NOMO-1 (cell line): ENCODE data around the gene PRMT3.
"Not testable (repeated sequence)": the region's sequence is repeated elsewhere in the genome, so short reads cannot be mapped to it uniquely, and the experiment has no call there.

ENCODE experiments used
- DNase-seq, 2 experiments: peaks; one replicate each; lab custom pipeline; 2025; ENCODE audit not compliant: unreplicated experiment in 2 of 2; lab: John Stamatoyannopoulos, UW

The PRMT3 gene

DNA sequence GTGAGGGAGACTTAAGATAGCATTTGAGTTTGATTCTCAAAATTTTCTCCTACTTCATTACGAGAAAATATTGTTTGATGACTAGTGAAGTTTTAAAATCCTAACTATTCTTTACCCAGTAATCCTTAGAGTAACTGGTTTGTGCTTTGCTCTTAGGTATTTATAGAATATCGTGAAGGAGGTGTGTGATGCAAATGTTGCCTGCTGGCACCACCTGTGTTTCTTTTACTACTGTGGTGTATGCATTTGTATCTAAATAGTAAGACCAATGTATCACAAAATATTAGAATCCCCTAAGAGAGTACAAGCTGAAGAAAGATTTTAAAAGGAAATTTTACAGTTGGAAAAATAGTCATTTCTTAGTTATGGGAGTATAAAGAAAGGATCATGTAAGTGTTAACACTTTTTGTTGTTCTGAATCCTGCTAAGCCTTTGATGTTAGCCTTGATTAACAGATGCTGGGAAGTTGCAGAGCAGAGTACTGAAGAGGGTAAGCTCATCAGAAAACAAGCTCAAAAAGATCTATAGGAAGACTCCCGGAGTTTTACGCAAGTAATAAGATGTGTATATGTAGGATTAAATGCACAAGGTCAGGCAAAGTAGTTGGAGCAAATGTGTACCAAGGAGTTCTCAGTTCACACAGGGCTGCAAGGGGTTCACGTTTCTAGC is 109.7 kb downstream of the PRMT3 start:
- no peak for DNase-seq

DNA sequence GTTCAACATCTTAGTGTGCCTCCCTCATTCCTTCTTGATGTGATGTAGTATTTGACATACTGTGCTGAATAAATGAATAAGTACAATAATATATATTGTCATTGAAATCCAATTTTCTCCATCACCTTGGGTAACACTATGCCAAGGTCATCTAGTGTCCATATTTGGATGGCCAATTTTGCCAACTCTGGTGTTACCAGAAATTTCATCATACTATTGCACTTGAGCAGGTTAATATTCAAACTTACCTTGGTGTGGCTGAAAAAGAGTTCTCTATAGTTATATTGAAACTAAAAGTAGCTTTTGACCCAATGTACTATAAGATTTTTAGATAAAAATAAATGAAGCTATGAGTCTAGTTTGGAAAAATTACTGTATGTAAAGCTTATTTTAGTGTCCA is 113.7 kb downstream of the PRMT3 start:
- no peak for DNase-seq

DNA sequence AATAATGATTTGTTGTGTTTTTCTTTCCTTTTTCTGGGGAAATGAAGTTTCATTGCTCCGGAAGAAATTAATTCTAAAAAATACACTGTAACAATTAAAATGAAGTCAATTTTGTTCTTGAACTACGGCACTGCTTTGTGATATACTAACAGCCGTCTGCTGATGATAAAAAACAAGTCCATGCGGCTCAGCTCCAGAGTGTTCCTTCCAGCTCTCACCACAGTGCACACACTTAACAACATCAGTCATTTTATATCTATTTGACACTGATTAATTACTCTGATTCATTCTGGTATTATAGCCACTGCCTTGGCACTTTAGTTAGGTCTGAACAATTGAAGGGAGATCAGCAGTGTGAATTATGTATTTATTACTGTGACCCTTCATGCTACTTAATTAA is 114.5 kb downstream of the PRMT3 start:
- DNase-seq = no peak

DNA sequence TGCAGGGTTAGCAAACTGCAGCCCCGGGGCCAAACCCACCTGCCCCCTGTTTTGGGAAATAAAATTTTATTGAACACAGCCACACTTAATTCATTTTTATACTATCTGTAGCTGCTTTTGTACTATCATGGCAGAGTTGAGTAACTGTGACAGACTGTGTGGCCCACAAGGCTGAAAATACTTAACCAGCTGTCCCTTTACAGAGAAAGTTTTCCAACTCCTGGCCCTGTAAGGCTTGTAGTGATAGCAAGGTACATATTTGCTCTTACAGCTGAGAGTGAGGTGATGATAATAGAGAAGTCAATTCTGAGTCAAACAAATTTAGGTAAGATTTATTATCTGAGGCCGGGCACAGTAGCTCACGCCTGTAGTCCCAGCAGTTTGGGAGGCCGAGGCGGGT is 124.5 kb downstream of the PRMT3 start:
- no peak for DNase-seq

DNA sequence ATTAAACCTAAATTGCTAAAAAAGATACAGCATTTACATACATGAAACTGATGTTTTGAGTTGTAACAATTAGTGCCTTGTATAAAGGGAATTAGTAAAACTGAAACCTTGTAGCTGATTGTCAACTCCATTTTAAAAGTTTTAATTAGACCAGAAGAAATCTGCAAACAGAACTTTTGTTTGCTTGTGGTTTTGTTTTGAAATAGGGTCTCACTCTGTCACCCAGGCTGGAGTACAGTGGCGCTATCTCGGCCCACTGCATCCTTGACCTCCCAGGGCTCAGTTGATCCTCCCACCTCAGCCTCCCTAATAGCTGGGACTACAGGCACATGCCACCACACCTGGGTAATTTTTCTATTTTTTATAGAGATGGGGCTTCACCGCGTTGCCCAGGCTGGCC is 125.4 kb downstream of the PRMT3 start:
- no peak for DNase-seq

DNA sequence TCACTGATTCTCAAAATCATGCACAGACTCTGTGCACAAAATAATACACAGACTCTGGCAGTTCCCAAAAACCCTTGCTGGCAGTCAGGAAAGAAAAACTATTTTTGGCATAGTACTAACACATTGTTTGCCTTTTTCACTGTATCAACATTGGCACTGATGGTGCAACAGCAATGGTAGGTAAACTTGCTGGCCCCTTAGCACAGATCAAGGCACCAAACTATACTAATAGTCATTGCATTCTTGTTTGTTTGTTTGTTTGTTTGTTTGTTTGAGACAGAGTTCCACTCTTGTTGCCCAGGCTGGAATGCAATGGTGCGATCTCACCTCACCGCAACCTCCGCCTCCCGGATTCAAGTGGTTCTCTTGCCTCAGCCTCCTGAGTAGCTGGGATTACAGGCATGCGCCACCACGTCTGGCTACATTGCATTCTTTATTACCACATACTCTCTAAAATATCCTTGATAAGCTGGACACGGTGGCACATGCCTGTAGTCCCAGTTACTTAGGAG is 130.9 kb downstream of the PRMT3 start:
- DNase-seq = no peak

DNA sequence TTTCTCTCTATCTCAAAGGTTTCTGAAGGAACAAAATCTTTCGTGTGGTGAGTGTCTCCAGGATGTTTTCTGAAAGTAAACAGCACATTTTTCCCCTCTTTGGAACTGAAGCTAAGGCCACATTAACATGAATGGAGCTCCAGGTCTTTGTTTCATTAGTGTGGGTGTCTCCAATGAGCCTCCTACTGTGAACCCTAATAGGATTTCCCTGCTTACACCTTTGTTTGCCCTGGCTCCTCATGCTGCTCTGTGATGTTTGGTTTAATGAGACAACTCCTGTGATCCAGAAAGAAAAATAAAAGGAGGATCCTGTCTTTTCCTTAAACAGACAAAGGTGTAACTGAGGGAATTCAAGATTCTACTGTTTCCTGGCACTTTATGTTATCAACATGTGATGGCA is 135.0 kb downstream of the PRMT3 start:
- no peak for DNase-seq

DNA sequence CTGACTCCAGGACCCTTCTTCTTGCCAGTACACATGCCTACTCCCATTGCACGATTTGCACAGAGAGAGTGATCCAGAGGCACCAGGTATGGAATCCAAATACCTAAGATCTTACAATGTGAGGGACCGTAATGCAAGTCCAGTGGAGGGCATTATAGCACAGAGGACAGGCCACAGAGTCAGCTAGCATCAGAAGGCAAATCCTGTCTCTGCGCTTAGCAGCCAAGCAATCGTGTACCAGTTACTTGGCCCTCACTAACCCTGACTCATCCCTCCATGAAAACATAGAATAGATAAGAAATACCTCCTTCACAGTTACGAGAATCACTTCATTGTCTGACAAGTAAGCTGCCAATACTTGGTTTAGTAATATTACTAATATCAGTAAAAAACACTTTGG is 142.2 kb downstream of the PRMT3 start:
- no peak for DNase-seq

DNA sequence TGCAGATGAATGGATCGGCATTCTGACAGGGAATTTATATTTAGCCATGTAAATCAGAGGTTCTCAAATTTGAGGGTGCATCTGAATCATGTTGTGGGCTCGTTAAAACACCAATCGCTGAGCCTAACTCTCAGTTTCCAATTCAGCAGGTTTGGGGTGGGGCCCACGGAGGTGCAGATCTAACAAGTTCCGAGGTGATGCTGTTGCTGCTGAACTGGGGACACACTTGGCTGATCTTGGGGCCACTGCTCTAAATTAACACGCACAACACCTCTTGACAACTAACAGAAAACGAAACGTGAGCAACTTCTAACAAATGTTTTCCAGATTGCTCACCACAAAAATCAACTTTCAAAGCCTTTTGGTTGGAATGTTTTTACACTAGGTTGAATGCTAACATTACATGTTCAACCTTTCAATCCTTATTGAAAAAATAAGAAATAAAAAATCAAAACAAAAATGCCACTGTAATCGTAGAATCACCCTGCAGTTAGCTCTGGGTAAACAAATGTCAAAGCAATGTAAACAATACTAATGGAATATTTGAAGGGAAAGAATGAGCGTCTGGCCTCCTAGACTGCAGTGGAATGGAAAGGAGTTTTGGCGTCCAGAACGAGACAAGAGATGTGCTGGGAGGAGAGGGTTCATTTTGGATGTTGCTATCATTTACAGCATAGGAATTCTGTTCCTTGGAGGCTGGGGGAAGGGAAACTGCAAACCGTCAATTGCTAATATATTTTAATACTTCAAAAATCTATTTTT is 143.6 kb downstream of the PRMT3 start:
- no peak for DNase-seq

DNA sequence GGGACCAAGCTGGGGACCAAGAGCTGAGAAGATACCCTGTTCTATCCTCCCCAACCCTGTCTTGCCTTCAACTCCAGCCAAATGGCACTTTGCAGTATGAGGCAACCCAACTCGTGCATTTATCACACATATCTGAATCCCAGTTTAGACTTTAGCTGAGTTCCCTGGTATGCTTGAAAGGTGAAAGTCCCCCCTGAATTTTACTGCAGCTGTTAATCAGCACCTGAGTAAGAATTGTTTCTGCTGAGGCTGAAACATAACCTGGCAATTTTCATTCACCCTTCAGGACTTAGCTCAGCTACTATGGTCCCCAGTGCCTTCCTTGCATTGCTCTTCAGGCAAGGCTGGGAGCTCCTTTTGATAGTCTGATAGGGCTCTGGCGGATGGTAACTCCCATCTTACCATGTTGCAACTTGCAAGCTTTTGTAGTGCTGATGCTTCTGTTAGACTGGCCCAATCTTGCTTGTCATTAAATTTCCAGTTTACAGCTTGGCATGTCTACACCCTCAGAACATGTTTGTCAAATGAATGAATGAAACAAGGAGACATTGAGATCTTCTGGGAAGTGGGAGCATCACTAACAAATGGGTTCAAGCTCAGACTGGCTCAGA is 147.9 kb downstream of the PRMT3 start:
- no peak for DNase-seq

DNA sequence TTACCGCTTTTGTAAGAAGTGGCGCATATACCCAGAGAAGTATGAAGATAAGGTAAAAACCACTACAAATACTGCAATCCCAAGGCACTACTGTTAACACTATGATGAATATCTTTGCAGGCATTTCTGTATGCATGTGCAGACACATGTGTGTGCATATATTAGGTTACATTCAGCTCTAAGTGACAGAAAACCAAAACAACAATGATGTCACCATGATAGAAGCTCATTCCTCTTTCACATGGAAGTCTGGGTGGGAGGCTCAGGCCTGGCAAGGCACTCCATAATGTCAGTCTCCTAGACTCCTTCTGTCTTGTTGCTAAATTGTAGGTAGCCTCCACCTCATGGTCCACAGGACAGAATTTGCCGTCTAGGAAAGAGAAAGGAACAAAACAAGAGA is 148.8 kb downstream of the PRMT3 start:
- DNase-seq = no peak

DNA sequence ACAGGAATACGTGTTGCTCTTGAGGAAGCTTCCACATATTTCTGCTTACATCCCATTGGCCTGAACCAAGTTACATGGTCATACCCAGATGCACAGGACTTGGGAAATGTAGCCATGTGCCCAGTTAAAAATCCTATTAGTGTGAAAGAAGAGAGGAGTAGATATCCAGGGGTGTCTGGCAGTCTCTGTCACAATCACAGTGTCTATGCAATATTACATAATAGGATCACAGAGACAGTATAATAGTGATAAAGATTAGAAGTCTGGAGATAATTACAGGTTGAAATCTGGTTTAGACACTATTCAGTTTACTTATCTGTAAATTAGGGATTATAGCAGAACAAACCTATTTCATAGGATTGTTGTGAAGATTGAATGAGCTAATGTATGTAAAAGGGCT is 149.3 kb downstream of the PRMT3 start:
- no peak for DNase-seq

DNA sequence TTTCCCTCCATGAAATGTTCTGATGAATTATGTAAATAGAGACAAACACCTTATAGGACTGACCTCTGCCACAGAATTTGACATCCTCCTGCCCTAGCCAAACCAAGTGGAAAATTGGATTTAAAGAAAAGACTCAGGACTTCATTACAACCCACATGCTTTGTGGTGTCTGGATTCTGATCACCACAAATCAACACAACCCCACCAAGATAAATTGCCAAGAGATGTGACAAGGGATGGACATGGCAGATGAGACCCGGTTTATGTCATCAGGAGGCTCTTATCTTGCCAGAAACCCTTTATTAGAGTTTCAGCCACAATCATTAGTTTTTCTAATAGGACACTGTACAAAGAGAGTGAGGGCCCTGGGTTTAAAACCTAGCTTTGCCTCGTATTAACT is 154.0 kb downstream of the PRMT3 start:
- DNase-seq = no peak

DNA sequence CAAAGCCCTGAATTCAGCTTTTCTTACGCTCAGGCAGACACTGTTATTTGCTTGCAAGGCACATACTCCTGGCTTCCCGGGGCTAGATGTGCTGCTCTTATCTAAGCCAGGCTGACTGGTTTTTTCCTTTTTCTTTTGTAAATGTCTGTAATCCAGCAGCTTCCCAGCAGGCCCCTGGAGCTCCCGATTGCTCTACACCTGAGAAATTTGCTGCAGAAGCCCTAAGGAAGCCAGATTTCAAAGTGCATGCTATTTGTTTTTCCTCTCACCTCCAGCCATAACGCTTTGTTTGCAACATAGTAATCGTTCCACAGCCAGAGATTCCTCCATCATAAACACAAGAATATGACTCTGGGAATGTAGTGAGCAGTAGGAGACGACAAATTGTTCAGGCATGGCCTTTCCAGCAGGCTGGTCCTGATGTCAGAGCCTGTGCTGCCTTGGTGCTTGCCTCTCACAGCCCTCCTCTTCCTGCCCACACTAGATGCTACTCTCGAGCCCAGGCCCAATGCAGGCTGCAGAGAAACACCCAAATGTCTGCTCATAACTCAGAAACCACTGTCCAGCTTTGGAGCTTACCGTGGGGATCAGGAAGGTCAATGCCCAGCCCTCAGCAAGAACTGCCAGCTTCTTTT is 157.2 kb downstream of the PRMT3 start:
- no peak for DNase-seq

DNA sequence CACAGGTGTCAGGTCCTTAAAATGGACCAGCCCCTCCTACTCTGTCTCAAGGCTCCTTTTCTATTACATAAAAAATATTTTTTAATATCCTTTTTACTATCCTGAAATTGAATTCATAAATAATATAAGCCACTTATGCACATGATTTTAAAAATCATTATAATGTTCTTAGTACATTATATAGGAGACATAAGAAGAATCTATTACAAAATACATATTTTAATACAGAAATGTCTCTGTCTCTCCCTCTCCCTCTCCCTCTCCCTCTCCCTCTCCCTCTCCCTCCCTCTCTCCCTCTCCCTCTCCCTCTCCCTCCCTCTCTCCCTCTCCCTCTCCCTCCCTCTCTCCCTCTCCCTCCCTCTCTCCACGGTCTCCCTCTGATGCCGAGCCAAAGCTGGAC is 159.9 kb downstream of the PRMT3 start:
- no peak for DNase-seq

DNA sequence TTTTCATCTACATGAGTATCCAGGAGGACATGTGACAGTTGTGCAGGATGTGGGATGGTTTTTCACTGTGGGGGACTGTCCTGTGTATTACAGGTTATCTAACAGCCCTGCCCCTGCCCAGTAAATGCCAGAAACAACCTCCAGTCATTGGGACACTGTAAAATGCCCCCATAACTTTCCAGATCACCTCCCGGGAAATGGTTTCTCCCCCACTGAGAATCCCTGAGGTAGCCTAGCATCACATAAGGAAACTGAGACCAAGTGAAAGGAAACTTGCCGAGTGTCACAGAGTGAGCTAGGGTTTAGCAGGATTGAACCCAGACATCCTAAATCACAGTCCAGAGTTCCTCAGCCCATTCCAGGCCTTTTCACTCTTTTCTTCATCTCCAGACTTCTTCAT is 163.6 kb downstream of the PRMT3 start:
- DNase-seq = no peak

DNA sequence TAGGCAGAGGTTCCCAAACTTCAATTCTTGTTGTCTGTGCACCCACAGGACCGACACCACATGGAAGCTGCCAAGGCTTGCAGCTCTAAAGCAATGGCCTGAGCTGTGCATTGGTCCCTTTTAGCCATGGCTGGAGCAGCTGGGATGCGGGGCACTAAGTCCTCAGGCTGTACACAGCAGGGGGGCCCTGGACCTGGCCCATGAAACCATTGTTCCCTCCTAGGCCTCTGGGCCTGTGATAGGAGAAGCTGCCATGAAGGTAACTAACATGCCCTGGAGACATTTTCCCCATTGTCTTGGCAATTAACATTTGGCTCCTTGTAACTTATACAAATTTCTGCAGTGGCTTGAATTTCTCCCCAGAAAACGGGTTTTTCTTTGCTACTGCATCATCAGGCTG is 168.3 kb downstream of the PRMT3 start:
- DNase-seq = no peak

DNA sequence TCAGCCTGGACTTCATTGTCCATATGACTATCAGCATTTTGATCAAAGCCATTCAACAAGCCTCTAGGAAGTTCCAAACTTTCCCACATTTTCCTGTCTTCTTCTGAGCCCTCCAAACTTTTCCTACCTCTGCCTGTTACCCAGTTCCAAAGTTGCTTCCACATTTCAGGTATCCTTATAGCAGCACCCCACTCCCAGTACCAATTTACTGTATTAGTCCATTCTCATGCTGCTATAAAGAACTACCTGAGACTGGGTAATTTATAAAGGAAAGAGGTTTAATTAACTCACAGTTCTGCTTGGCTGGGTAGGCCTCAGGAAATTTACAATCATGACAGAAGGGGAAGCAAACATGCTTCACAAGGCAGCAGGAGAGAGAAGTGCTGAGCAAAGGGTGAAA is 168.9 kb downstream of the PRMT3 start:
- DNase-seq = not testable (repeated sequence)

DNA sequence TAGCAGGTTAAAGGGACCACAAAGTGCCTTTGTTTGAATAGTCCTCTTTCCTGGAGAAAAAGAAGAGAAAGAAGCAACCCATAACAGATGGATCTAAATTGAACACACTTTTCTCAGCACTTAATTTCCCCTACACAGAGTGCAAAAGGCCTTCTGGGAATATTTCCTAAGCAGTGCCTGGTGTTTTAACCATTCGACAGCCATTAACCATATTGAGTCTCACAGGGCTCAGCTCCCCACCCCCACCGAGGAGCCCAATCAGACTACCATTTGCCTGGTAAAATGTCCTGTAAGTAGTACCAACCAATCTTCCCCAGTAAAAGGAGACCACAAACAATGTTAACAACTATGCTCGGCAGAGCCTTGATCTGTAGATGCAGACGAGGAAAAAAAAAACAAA is 171.2 kb downstream of the PRMT3 start:
- no peak for DNase-seq
